H9 (cell line): Measurements from ENCODE around the gene ANK3. TPM values are rescaled to one million over a fixed set of nuclear protein-coding genes. Genes with fewer than 3 reads are reported as not detected.
A peak's percentile ranks its signal among the peaks of the same experiment; 100 is the strongest.

Experiments used
- DNase-seq: peaks from one replicate; pipeline ENCODE4 v3.0.0-alpha.2; 2017
- H2AFZ ChIP-seq: one replicate; pipeline ENCODE4 v1.6.1; 2013; ENCODE audit warnings: mild to moderate bottlenecking, low read length, control low read depth, moderate library complexity
- H2AK5ac ChIP-seq: 2 replicates; pipeline ENCODE4 v1.6.1; 2013; ENCODE audit warnings: low read length, control low read depth, mixed read lengths; ENCODE audit not compliant: insufficient read length
- H2BK120ac ChIP-seq: one replicate; pipeline ENCODE4 v1.6.1; 2013; ENCODE audit warnings: low read depth, mild to moderate bottlenecking, low read length, control low read depth, inconsistent platforms; ENCODE audit not compliant: poor library complexity, severe bottlenecking
- H2BK12ac ChIP-seq: 2 replicates; pipeline ENCODE4 v1.6.1; 2013; ENCODE audit warnings: low read length, control low read depth, mixed read lengths, low read depth; ENCODE audit not compliant: insufficient read length
- H2BK15ac ChIP-seq: 2 replicates; pipeline ENCODE4 v1.6.1; 2013; ENCODE audit warnings: low read depth, low read length, control low read depth
- H2BK20ac ChIP-seq: one replicate; pipeline ENCODE4 v1.6.1; 2013; ENCODE audit warnings: low read depth, mild to moderate bottlenecking, low read length, control low read depth, inconsistent platforms; ENCODE audit not compliant: poor library complexity, severe bottlenecking
- H2BK5ac ChIP-seq: 2 replicates; pipeline ENCODE4 v1.6.1; 2013; ENCODE audit warnings: low read length, control low read depth, mixed read lengths; ENCODE audit not compliant: insufficient read length
- H3K14ac ChIP-seq: 2 replicates; pipeline ENCODE4 v1.6.1; 2013; ENCODE audit warnings: low read length, control low read depth; ENCODE audit not compliant: insufficient read depth
- H3K18ac ChIP-seq: 2 replicates; pipeline ENCODE4 v1.6.1; 2013; ENCODE audit warnings: low read depth, mild to moderate bottlenecking, mixed read lengths, low read length, control low read depth; ENCODE audit not compliant: insufficient read length
- H3K23ac ChIP-seq: 2 replicates; pipeline ENCODE4 v1.6.1; 2013; ENCODE audit warnings: low read length, control low read depth, mixed read lengths, low read depth; ENCODE audit not compliant: insufficient read length
- H3K23me2 ChIP-seq: 2 replicates; pipeline ENCODE4 v1.6.1; 2013; ENCODE audit warnings: low read depth, mild to moderate bottlenecking, mixed read lengths, low read length, control low read depth; ENCODE audit not compliant: insufficient read length, poor library complexity, severe bottlenecking
- H3K27ac ChIP-seq: 2 replicates; pipeline ENCODE4 v1.5.1; 2013; ENCODE audit warnings: low read length, control low read depth, mixed read lengths, low read depth; ENCODE audit not compliant: insufficient read length
- H3K27me3 ChIP-seq: 2 replicates; pipeline ENCODE4 v1.6.1; 2013; ENCODE audit warnings: low read length, control low read depth, inconsistent platforms; ENCODE audit not compliant: insufficient read depth
- H3K4ac ChIP-seq: 2 replicates; pipeline ENCODE4 v1.6.1; 2013; ENCODE audit warnings: low read depth, mild to moderate bottlenecking, control low read depth, inconsistent platforms, low read length, moderate library complexity
- H3K4me1 ChIP-seq: 2 replicates; pipeline ENCODE4 v1.6.1; 2013; ENCODE audit warnings: low read length, control low read depth, inconsistent platforms; ENCODE audit not compliant: insufficient read depth
- H3K4me2 ChIP-seq: 2 replicates; pipeline ENCODE4 v1.6.1; 2013; ENCODE audit warnings: low read length, control low read depth, mixed read lengths; ENCODE audit not compliant: insufficient read length, insufficient read depth
- H3K56ac ChIP-seq: 2 replicates; pipeline ENCODE4 v1.6.1; 2013; ENCODE audit warnings: low read depth, mild to moderate bottlenecking, mixed read lengths, low read length, control low read depth; ENCODE audit not compliant: insufficient read length
- H3K79me1 ChIP-seq: 2 replicates; pipeline ENCODE4 v1.6.1; 2013; ENCODE audit warnings: low read depth, mild to moderate bottlenecking, moderate library complexity, low read length, control low read depth, inconsistent platforms; ENCODE audit not compliant: insufficient read depth, poor library complexity, severe bottlenecking
- H3K79me2 ChIP-seq: 2 replicates; pipeline ENCODE4 v1.6.1; 2013; ENCODE audit warnings: low read length, control low read depth, inconsistent platforms; ENCODE audit not compliant: insufficient read depth
- H3K9ac ChIP-seq: 2 replicates; pipeline ENCODE4 v1.6.1; 2013; ENCODE audit warnings: low read length, control low read depth, mixed read lengths; ENCODE audit not compliant: insufficient read length; ENCODE audit errors: extremely low read depth
- H3K9me3 ChIP-seq: one replicate; pipeline ENCODE4 v1.6.1; 2013; ENCODE audit warnings: low read depth, low read length, inconsistent platforms; ENCODE audit not compliant: control insufficient read depth
- H3T11ph ChIP-seq: one replicate; pipeline ENCODE4 v1.6.1; 2013; ENCODE audit warnings: mild to moderate bottlenecking, low read length, control low read depth, inconsistent platforms
- H4K20me1 ChIP-seq: one replicate; pipeline ENCODE4 v1.6.1; 2013; ENCODE audit not compliant: control insufficient read depth, insufficient read length, insufficient read depth
- H4K5ac ChIP-seq: 2 replicates; pipeline ENCODE4 v1.6.1; 2013; ENCODE audit warnings: low read depth, mild to moderate bottlenecking, mixed read lengths, low read length, control low read depth; ENCODE audit not compliant: insufficient read length
- H4K8ac ChIP-seq: replicated peaks from 2 replicates; pipeline ENCODE4 v1.6.1; 2013; ENCODE audit warnings: low read length, control low read depth, mixed read lengths, low read depth; ENCODE audit not compliant: insufficient read length
- H4K91ac ChIP-seq: 2 replicates; pipeline ENCODE4 v1.6.1; 2013; ENCODE audit warnings: low read depth, mild to moderate bottlenecking, moderate library complexity, mixed read lengths, low read length, control low read depth; ENCODE audit not compliant: insufficient read length
- H3K27ac Mint-ChIP-seq, 3 experiments: 2 replicates in 2 of 3; 3 replicates in 1 of 3; pipeline ENCODE4 v1.8.0; 2020 to 2021; ENCODE audit warnings: mixed read lengths in 3 of 3, mild to moderate bottlenecking in 1 of 3, moderate library complexity in 1 of 3
- H3K27me3 Mint-ChIP-seq: 2 replicates; pipeline ENCODE4 v1.8.0; 2021; ENCODE audit warnings: low read depth, mild to moderate bottlenecking, moderate library complexity, mixed read lengths
- H3K36me3 Mint-ChIP-seq, 3 experiments: 2 replicates in 2 of 3; 3 replicates in 1 of 3; pipeline ENCODE4 v1.8.0; 2020 to 2021; ENCODE audit warnings: low read depth in 3 of 3, mixed read lengths in 3 of 3; ENCODE audit not compliant: insufficient read depth in 1 of 3
- H3K4me1 Mint-ChIP-seq, 2 experiments: 2 replicates each; pipeline ENCODE4 v1.8.0; 2020; ENCODE audit warnings: mixed read lengths in 2 of 2
- H3K4me3 Mint-ChIP-seq, 2 experiments: 2 replicates in 1 of 2; 3 replicates in 1 of 2; pipeline ENCODE4 v1.8.0; 2020 to 2021; ENCODE audit warnings: mild to moderate bottlenecking in 2 of 2, mixed read lengths in 2 of 2, moderate library complexity in 1 of 2
- H3K9me3 Mint-ChIP-seq, 2 experiments: 2 replicates in 1 of 2; 3 replicates in 1 of 2; pipeline ENCODE4 v1.8.0; 2020; ENCODE audit warnings: mild to moderate bottlenecking in 2 of 2, mixed read lengths in 2 of 2, moderate library complexity in 1 of 2
- CTCF ChIP-seq: fragments of 200-600 bp; sonication (generic); conservative IDR thresholded peaks from 3 replicates; pipeline ENCODE4 v1.8.0; 2021; ENCODE audit warnings: antibody characterized with exemption, mild to moderate bottlenecking
- WGBS: extraction: QIAGEN DNeasy Blood & Tissue Kit; methylation state at CpG from one replicate; pipeline ENCODE4 v1.1.7; 2013; ENCODE audit warnings: missing lambda C conversion rate, low lambda C conversion rate, mixed read lengths; ENCODE audit not compliant: insufficient read length; ENCODE audit errors: extremely low coverage; 5-methylcytosine and 5-hydroxymethylcytosine counted together
- total RNA-seq: library from RNA; stranded (reverse); gene quantifications from 2 replicates; pipeline ENCODE4 v1.2.1, GENCODE V29; 2021

ANK3 gene
- total RNA-seq, 1 experiment from 2014 or later: 59.6 TPM

- Histone ChIP-seq H3K9ac (no peak overlapping the region), H3K27ac (no peak overlapping the region), H2AK5ac (no peak overlapping the region), H3K79me2 (no peaks in the 10 kb centered on the region), H4K20me1 (no peaks in the 10 kb centered on the region), H2BK15ac (no peak overlapping the region), H2BK5ac (no peak overlapping the region), H4K8ac (no peak overlapping the region), H3K27me3 (no peaks in the 10 kb centered on the region), H2AFZ (no peak overlapping the region), H3K23me2 (no peaks in the 10 kb centered on the region), H3K79me1 (no peaks in the 10 kb centered on the region), H3K4ac (no peak overlapping the region), H2BK12ac (no peak overlapping the region), H2BK20ac (no peak overlapping the region), H2BK120ac (no peak overlapping the region), H3K9me3 (no peaks in the 10 kb centered on the region), H3K4me1 (no peaks in the 10 kb centered on the region), H3K14ac (no peak overlapping the region), H3K4me2 (no peak overlapping the region), H3T11ph (no peak overlapping the region), H3K23ac (no peak overlapping the region), H3K56ac (no peak overlapping the region), H4K5ac (no peak overlapping the region), H3K18ac (no peak overlapping the region), H4K91ac (no peak overlapping the region)
- Mint-ChIP-seq H3K4me3 (no peak overlapping the region), H3K27me3 (no peaks in the 10 kb centered on the region), H3K4me1 (peaks cover 4 to 10% of the 10 kb centered on the region in 2 experiments; a peak in 3 of 4 replicates), H3K9me3 (peaks cover 10 to 13% of the 10 kb centered on the region in 2 experiments; a peak in 4 of 5 replicates), H3K27ac (peak overlapping the region in 1 of 3 experiments; percentile 46; a peak in 1 of 7 replicates), H3K36me3 (peaks cover 0 to 11% (median 4%) of the 10 kb centered on the region in 3 experiments; a peak in 4 of 7 replicates)
- no peak for TF ChIP-seq CTCF
- no peak for DNase-seq
- WGBS: no CpG with 5 or more reads among the region's 2 CpGs
Observed at GRCh38 chr10:60009710-60010383, 379.8 kb downstream of the ANK3 start.
